H9 (cell line): ENCODE results near the gene EPB41L4A. TPM values are rescaled to one million over a fixed set of nuclear protein-coding genes. Genes with fewer than 3 reads are reported as not detected.

ENCODE experiments used
- DNase-seq: peaks from one replicate; pipeline ENCODE4 v3.0.0-alpha.2; 2017
- H2AFZ ChIP-seq: one replicate; pipeline ENCODE4 v1.6.1; 2013; ENCODE audit warnings: mild to moderate bottlenecking, low read length, control low read depth, moderate library complexity
- H2AK5ac ChIP-seq: 2 replicates; pipeline ENCODE4 v1.6.1; 2013; ENCODE audit warnings: low read length, control low read depth, mixed read lengths; ENCODE audit not compliant: insufficient read length
- H2BK120ac ChIP-seq: one replicate; pipeline ENCODE4 v1.6.1; 2013; ENCODE audit warnings: low read depth, mild to moderate bottlenecking, low read length, control low read depth, inconsistent platforms; ENCODE audit not compliant: poor library complexity, severe bottlenecking
- H2BK12ac ChIP-seq: 2 replicates; pipeline ENCODE4 v1.6.1; 2013; ENCODE audit warnings: low read length, control low read depth, mixed read lengths, low read depth; ENCODE audit not compliant: insufficient read length
- H2BK15ac ChIP-seq: 2 replicates; pipeline ENCODE4 v1.6.1; 2013; ENCODE audit warnings: low read depth, low read length, control low read depth
- H2BK20ac ChIP-seq: one replicate; pipeline ENCODE4 v1.6.1; 2013; ENCODE audit warnings: low read depth, mild to moderate bottlenecking, low read length, control low read depth, inconsistent platforms; ENCODE audit not compliant: poor library complexity, severe bottlenecking
- H2BK5ac ChIP-seq: 2 replicates; pipeline ENCODE4 v1.6.1; 2013; ENCODE audit warnings: low read length, control low read depth, mixed read lengths; ENCODE audit not compliant: insufficient read length
- H3K14ac ChIP-seq: 2 replicates; pipeline ENCODE4 v1.6.1; 2013; ENCODE audit warnings: low read length, control low read depth; ENCODE audit not compliant: insufficient read depth
- H3K18ac ChIP-seq: 2 replicates; pipeline ENCODE4 v1.6.1; 2013; ENCODE audit warnings: low read depth, mild to moderate bottlenecking, mixed read lengths, low read length, control low read depth; ENCODE audit not compliant: insufficient read length
- H3K23ac ChIP-seq: 2 replicates; pipeline ENCODE4 v1.6.1; 2013; ENCODE audit warnings: low read length, control low read depth, mixed read lengths, low read depth; ENCODE audit not compliant: insufficient read length
- H3K23me2 ChIP-seq: 2 replicates; pipeline ENCODE4 v1.6.1; 2013; ENCODE audit warnings: low read depth, mild to moderate bottlenecking, mixed read lengths, low read length, control low read depth; ENCODE audit not compliant: insufficient read length, poor library complexity, severe bottlenecking
- H3K27ac ChIP-seq: 2 replicates; pipeline ENCODE4 v1.5.1; 2013; ENCODE audit warnings: low read length, control low read depth, mixed read lengths, low read depth; ENCODE audit not compliant: insufficient read length
- H3K27me3 ChIP-seq: 2 replicates; pipeline ENCODE4 v1.6.1; 2013; ENCODE audit warnings: low read length, control low read depth, inconsistent platforms; ENCODE audit not compliant: insufficient read depth
- H3K4ac ChIP-seq: 2 replicates; pipeline ENCODE4 v1.6.1; 2013; ENCODE audit warnings: low read depth, mild to moderate bottlenecking, control low read depth, inconsistent platforms, low read length, moderate library complexity
- H3K4me1 ChIP-seq: 2 replicates; pipeline ENCODE4 v1.6.1; 2013; ENCODE audit warnings: low read length, control low read depth, inconsistent platforms; ENCODE audit not compliant: insufficient read depth
- H3K4me2 ChIP-seq: 2 replicates; pipeline ENCODE4 v1.6.1; 2013; ENCODE audit warnings: low read length, control low read depth, mixed read lengths; ENCODE audit not compliant: insufficient read length, insufficient read depth
- H3K56ac ChIP-seq: 2 replicates; pipeline ENCODE4 v1.6.1; 2013; ENCODE audit warnings: low read depth, mild to moderate bottlenecking, mixed read lengths, low read length, control low read depth; ENCODE audit not compliant: insufficient read length
- H3K79me1 ChIP-seq: 2 replicates; pipeline ENCODE4 v1.6.1; 2013; ENCODE audit warnings: low read depth, mild to moderate bottlenecking, moderate library complexity, low read length, control low read depth, inconsistent platforms; ENCODE audit not compliant: insufficient read depth, poor library complexity, severe bottlenecking
- H3K79me2 ChIP-seq: 2 replicates; pipeline ENCODE4 v1.6.1; 2013; ENCODE audit warnings: low read length, control low read depth, inconsistent platforms; ENCODE audit not compliant: insufficient read depth
- H3K9ac ChIP-seq: 2 replicates; pipeline ENCODE4 v1.6.1; 2013; ENCODE audit warnings: low read length, control low read depth, mixed read lengths; ENCODE audit not compliant: insufficient read length; ENCODE audit errors: extremely low read depth
- H3K9me3 ChIP-seq: one replicate; pipeline ENCODE4 v1.6.1; 2013; ENCODE audit warnings: low read depth, low read length, inconsistent platforms; ENCODE audit not compliant: control insufficient read depth
- H3T11ph ChIP-seq: one replicate; pipeline ENCODE4 v1.6.1; 2013; ENCODE audit warnings: mild to moderate bottlenecking, low read length, control low read depth, inconsistent platforms
- H4K20me1 ChIP-seq: one replicate; pipeline ENCODE4 v1.6.1; 2013; ENCODE audit not compliant: control insufficient read depth, insufficient read length, insufficient read depth
- H4K5ac ChIP-seq: 2 replicates; pipeline ENCODE4 v1.6.1; 2013; ENCODE audit warnings: low read depth, mild to moderate bottlenecking, mixed read lengths, low read length, control low read depth; ENCODE audit not compliant: insufficient read length
- H4K8ac ChIP-seq: replicated peaks from 2 replicates; pipeline ENCODE4 v1.6.1; 2013; ENCODE audit warnings: low read length, control low read depth, mixed read lengths, low read depth; ENCODE audit not compliant: insufficient read length
- H4K91ac ChIP-seq: 2 replicates; pipeline ENCODE4 v1.6.1; 2013; ENCODE audit warnings: low read depth, mild to moderate bottlenecking, moderate library complexity, mixed read lengths, low read length, control low read depth; ENCODE audit not compliant: insufficient read length
- H3K27ac Mint-ChIP-seq, 3 experiments: 2 replicates in 2 of 3; 3 replicates in 1 of 3; pipeline ENCODE4 v1.8.0; 2020 to 2021; ENCODE audit warnings: mixed read lengths in 3 of 3, mild to moderate bottlenecking in 1 of 3, moderate library complexity in 1 of 3
- H3K27me3 Mint-ChIP-seq: 2 replicates; pipeline ENCODE4 v1.8.0; 2021; ENCODE audit warnings: low read depth, mild to moderate bottlenecking, moderate library complexity, mixed read lengths
- H3K36me3 Mint-ChIP-seq, 3 experiments: 2 replicates in 2 of 3; 3 replicates in 1 of 3; pipeline ENCODE4 v1.8.0; 2020 to 2021; ENCODE audit warnings: low read depth in 3 of 3, mixed read lengths in 3 of 3; ENCODE audit not compliant: insufficient read depth in 1 of 3
- H3K4me1 Mint-ChIP-seq, 2 experiments: 2 replicates each; pipeline ENCODE4 v1.8.0; 2020; ENCODE audit warnings: mixed read lengths in 2 of 2
- H3K4me3 Mint-ChIP-seq, 2 experiments: 2 replicates in 1 of 2; 3 replicates in 1 of 2; pipeline ENCODE4 v1.8.0; 2020 to 2021; ENCODE audit warnings: mild to moderate bottlenecking in 2 of 2, mixed read lengths in 2 of 2, moderate library complexity in 1 of 2
- H3K9me3 Mint-ChIP-seq, 2 experiments: 2 replicates in 1 of 2; 3 replicates in 1 of 2; pipeline ENCODE4 v1.8.0; 2020; ENCODE audit warnings: mild to moderate bottlenecking in 2 of 2, mixed read lengths in 2 of 2, moderate library complexity in 1 of 2
- CTCF ChIP-seq: fragments of 200-600 bp; sonication (generic); conservative IDR thresholded peaks from 3 replicates; pipeline ENCODE4 v1.8.0; 2021; ENCODE audit warnings: antibody characterized with exemption, mild to moderate bottlenecking
- WGBS: extraction: QIAGEN DNeasy Blood & Tissue Kit; methylation state at CpG from one replicate; pipeline ENCODE4 v1.1.7; 2013; ENCODE audit warnings: missing lambda C conversion rate, low lambda C conversion rate, mixed read lengths; ENCODE audit not compliant: insufficient read length; ENCODE audit errors: extremely low coverage; 5-methylcytosine and 5-hydroxymethylcytosine counted together
- long read RNA-seq: library from polyadenylated mRNA; unstranded; transcript quantifications from one replicate; pipeline ENCODE4 v2.0.0, GENCODE V29; 2020
- total RNA-seq: library from RNA; stranded (reverse); gene quantifications from 2 replicates; pipeline ENCODE4 v1.2.1, GENCODE V29; 2021

EPB41L4A gene, protein sequence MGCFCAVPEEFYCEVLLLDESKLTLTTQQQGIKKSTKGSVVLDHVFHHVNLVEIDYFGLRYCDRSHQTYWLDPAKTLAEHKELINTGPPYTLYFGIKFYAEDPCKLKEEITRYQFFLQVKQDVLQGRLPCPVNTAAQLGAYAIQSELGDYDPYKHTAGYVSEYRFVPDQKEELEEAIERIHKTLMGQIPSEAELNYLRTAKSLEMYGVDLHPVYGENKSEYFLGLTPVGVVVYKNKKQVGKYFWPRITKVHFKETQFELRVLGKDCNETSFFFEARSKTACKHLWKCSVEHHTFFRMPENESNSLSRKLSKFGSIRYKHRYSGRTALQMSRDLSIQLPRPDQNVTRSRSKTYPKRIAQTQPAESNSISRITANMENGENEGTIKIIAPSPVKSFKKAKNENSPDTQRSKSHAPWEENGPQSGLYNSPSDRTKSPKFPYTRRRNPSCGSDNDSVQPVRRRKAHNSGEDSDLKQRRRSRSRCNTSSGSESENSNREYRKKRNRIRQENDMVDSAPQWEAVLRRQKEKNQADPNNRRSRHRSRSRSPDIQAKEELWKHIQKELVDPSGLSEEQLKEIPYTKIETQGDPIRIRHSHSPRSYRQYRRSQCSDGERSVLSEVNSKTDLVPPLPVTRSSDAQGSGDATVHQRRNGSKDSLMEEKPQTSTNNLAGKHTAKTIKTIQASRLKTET
- total RNA-seq: 4.8 and 4.9 TPM in 2 replicates
- long read RNA-seq, partial matches to known transcripts: 8 of 15 reads
- long read RNA-seq, other reads (novel, unspliced or antisense): 6 of 15 reads

DNA sequence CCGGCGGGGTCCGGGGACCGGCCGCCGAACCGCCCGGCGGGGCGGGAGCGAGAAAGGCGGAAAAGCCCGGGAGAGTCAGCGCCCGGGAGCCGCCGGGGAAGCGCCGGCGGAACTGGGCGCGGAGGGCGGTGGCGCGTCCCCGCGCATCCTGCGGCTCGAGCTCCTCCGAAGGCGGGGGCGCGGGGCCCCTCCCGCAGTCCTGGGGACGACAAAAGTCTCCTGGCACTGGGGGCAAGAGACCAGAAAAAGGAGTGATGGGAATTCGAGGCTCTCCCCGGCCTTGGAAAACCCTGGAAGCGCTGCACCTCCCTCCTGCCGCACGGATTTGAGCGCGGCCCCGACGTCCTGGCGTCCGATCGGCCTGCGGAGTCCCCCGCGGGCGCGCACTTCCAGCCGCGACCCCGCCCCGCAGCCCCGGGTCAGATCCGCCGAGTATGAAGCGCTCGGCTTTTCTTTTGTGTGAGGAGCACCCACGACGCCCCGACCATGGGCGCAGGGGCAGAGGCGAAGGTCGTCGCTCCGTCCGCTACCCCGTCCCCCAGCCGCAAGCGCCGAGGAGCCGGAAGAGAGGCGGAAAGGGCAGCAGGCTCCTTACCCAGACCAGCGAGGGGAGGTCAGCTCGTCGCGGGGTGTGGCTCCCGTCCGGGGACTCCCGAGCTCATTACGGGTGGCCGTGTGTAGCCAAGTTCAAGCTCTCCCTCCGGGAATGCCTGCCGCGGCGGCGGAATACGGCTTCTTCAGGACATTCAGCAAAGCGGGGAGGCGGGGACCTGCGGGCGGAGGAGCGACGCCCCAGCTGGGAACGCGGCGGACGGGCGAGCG lies at the start of gene EPB41L4A:
Gene EPB41L4A (minus strand): TSS at position 114 of the 822 bp plus-strand sequence. CDS start 238 bp downstream, outside the sequence.
- no peak within 1 kb of the TSS for H2BK5ac ChIP-seq
- no peaks in the 10 kb centered on the region for H3K9me3 ChIP-seq
- no peak within 1 kb of the TSS for H2BK20ac ChIP-seq
- peak within 1 kb of the TSS; percentile 84 for H3K4me2 ChIP-seq
- no peak within 1 kb of the TSS for H3K27ac ChIP-seq
- H2BK120ac ChIP-seq: no peak within 1 kb of the TSS
- H3K27me3 ChIP-seq: peaks cover 4% of the 10 kb centered on the region; the same call in 1 of the 2 replicates
- no peak within 1 kb of the TSS for H3K23ac ChIP-seq
- no peak within 1 kb of the TSS for H3K4ac ChIP-seq
- peak within 1 kb of the TSS; percentile 59 for H3K18ac ChIP-seq
- peak within 1 kb of the TSS; percentile 17; the same call in 1 of the 2 replicates for H3K14ac ChIP-seq
- H2BK15ac ChIP-seq: no peak within 1 kb of the TSS
- no peaks in the 10 kb centered on the region for H3K79me1 ChIP-seq
- no peaks in the 10 kb centered on the region for H3K79me2 ChIP-seq
- Mint-ChIP-seq H3K4me1 (peaks cover 9 to 13% of the 10 kb centered on the region in 2 experiments), H3K36me3 (no peaks in the 10 kb centered on the region), H3K27ac (no peak within 1 kb of the TSS), H3K9me3 (no peaks in the 10 kb centered on the region), H3K4me3 (peak within 1 kb of the TSS; percentile 80 to 88), H3K27me3 (peaks cover 51% of the 10 kb centered on the region)
- H3K9ac ChIP-seq: peak within 1 kb of the TSS; percentile 21
- no peaks in the 10 kb centered on the region for H4K20me1 ChIP-seq
- no peak within 1 kb of the TSS for H3K56ac ChIP-seq
- TF ChIP-seq CTCF: no peak
- H3K4me1 ChIP-seq: no peaks in the 10 kb centered on the region
- DNase-seq: peak; percentile 69
- H2AFZ ChIP-seq: no peak within 1 kb of the TSS
- H2AK5ac ChIP-seq: no peak within 1 kb of the TSS
- H4K5ac ChIP-seq: no peak within 1 kb of the TSS
- H2BK12ac ChIP-seq: no peak within 1 kb of the TSS
- H3T11ph ChIP-seq: no peak within 1 kb of the TSS
- no peak within 1 kb of the TSS for H4K91ac ChIP-seq
- H3K23me2 ChIP-seq: peaks cover 18% of the 10 kb centered on the region
- no CpG with 5 or more reads among the region's 103 CpGs for WGBS
- no peak within 1 kb of the TSS for H4K8ac ChIP-seq
